Uterus (tissue), 2 donors: ENCODE results near the gene PLXDC2.

ENCODE experiments used
- CTCF ChIP-seq, 4 experiments: fragments of 200-600 bp in 2 of 4; fragments of 450-650 bp in 2 of 4; sonication (generic) in 2 of 4; IDR thresholded peaks; one replicate each; pipeline ENCODE4 v1.5.1; 2016 to 2019; ENCODE audit warnings: antibody characterized with exemption in 4 of 4, mild to moderate bottlenecking in 2 of 4, moderate library complexity in 1 of 4
- POLR2A ChIP-seq, 2 donors: fragments of 450-650 bp; IDR thresholded peaks; one replicate each; pipeline ENCODE4 v1.6.1; 2016; ENCODE audit warnings: antibody characterized with exemption in 2 of 2, mild to moderate bottlenecking in 1 of 2, moderate library complexity in 1 of 2

- TF ChIP-seq POLR2A (IDR thresholded peaks at IDR 0.05) (no peak), CTCF (IDR thresholded peaks at IDR 0.05) (no peak)
Observed at GRCh38 chr10:19906108-19906791, 90.0 kb downstream of the PLXDC2 start.
